ENCODE data around the gene CD276.

GRCh38 chr15:73678498-73678897 is 5.7 kb upstream of the CD276 start:
- no peak for TF ChIP-seq CTCF (conservative IDR thresholded peaks at IDR 0.05; ENCODE audit: low read length)
- TF ChIP-seq EZH2phosphoT487 (IDR thresholded peaks at IDR 0.05; ENCODE audit: borderline replicate concordance, low read depth, low read length) = no peak

Data from OCI-LY7 (cell line).